PC-9 (cell line): ENCODE results near the gene ARL11.

Experiments used
- EZH2 ChIP-seq: fragments of 200-600 bp; sonication (generic); IDR thresholded peaks from 2 replicates; pipeline ENCODE4 v1.8.0; 2017; ENCODE audit warnings: antibody characterized with exemption, low read depth
- TF ChIP-seq, protein P1 (sequence below): fragments of 200-600 bp; sonication (generic); conservative IDR thresholded peaks from 2 replicates; pipeline ENCODE4 v1.6.1; 2017; ENCODE audit warnings: mixed run types, antibody characterized with exemption, mild to moderate bottlenecking, moderate library complexity

- TF ChIP-seq, protein P1, sequence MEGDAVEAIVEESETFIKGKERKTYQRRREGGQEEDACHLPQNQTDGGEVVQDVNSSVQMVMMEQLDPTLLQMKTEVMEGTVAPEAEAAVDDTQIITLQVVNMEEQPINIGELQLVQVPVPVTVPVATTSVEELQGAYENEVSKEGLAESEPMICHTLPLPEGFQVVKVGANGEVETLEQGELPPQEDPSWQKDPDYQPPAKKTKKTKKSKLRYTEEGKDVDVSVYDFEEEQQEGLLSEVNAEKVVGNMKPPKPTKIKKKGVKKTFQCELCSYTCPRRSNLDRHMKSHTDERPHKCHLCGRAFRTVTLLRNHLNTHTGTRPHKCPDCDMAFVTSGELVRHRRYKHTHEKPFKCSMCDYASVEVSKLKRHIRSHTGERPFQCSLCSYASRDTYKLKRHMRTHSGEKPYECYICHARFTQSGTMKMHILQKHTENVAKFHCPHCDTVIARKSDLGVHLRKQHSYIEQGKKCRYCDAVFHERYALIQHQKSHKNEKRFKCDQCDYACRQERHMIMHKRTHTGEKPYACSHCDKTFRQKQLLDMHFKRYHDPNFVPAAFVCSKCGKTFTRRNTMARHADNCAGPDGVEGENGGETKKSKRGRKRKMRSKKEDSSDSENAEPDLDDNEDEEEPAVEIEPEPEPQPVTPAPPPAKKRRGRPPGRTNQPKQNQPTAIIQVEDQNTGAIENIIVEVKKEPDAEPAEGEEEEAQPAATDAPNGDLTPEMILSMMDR = no peak
- TF ChIP-seq EZH2 = no peak
Measured at GRCh38 chr13:49679246-49679645, 50.9 kb downstream of the ARL11 start.
